Muscle of arm (tissue), 12 donors: ENCODE data around the gene MROH7. TPM values are rescaled to one million over a fixed set of nuclear protein-coding genes. Genes with fewer than 3 reads are reported as not detected.

Experiments used
- DNase-seq: peaks from one replicate; pipeline ENCODE4 v3.0.0-alpha.2; 2013
- polyA plus RNA-seq, 12 donors: library from polyadenylated mRNA; unstranded; fragments of 120-200 nt; gene quantifications; one replicate each; pipeline ENCODE4 v1.2.1, GENCODE V29; 2013; ENCODE audit not compliant: insufficient read length in 12 of 12

The MROH7 gene
- polyA plus RNA-seq, 12 donors, result 1.5 to 12.7 (median 4.2) TPM; not detected in 1

DNA sequence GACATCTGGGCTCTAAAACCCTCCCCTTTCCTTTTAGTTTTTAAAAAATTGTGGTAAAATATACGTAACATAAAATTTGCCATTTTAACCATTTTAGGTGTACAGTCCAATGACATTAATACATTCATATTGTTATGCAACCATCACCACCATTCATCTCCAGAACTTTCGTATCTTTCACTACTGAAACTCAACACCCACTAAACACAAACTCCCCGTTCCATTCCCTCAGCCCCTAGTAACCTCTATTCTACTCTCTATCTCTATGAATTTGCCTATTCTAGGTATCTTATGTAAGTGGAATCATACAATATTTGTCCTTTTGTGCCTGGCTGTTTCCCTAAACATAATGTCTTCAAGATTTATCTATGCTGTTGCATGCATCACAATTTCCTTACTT lies 54.7 kb downstream of the MROH7 start:
- DNase-seq, result no peak

DNA sequence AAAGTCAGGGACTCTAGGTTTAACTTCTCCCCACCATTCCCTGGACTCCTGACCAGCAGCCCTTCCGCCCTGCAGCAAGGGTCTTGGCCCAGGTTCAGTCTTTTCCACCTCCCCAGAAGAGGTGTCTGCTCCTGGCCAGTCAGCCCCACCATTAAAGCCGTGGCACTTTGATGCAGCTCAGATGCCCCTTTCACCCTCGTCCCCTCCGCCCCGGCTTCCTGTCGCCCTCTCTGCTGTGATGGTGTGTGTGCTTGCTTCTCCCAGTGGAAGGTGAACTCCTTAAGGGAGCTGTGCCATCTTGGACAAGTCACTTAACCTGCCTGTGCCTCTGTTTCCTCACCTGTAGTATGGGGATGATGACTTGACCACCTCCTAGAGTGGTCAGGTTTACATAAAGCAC lies 56.3 kb downstream of the MROH7 start:
- no peak for DNase-seq

DNA sequence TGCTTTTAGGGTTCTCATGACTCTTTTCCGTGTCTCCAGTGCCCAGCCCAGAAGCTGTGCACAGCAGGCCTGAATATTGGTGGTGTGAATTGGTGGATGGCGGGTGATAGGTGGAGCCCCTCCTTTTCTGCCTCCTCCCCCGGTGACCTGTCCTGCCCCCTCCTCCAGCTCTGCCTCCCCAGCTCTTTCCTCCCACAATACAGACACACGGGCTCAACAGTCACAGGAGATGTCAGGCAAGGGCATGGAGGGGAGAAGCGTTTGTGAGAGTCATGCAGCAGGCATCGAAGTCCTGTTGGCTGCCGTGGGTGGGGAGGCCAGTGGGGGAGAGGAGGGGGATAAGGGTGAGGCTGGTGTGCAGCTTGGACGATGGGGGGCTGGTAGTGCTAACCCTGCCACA lies 56.8 kb downstream of the MROH7 start:
- DNase-seq, result no peak

DNA sequence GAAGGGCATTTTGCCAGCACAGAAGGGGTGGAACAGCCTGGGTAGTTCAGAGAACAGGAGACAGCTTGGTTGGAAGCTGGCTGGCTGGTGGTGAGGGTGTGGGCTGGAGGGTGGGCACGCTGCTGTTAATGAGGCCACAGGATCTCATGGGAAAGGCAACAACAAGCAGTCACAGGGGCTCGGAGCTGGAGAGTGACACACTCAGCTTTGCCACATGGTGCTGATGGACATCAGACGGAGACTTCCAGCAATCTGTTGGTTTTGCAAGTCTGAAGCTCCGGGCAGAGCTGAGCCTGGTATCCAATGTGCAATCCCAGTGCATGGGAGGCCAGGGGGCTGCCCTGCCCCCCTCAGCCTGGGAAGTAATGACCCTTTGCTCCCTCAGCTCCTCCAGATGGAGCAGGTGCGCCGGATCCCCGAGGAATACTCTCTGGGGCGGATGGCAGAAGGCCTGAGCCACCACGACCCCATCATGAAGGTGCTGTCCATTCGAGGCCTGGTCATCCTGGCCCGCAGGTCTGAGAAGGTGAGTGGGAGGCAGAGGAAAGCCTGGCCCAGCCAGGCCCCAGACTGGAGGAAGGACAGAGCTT lies 58.4 kb downstream of the MROH7 start:
- DNase-seq, result no peak

DNA sequence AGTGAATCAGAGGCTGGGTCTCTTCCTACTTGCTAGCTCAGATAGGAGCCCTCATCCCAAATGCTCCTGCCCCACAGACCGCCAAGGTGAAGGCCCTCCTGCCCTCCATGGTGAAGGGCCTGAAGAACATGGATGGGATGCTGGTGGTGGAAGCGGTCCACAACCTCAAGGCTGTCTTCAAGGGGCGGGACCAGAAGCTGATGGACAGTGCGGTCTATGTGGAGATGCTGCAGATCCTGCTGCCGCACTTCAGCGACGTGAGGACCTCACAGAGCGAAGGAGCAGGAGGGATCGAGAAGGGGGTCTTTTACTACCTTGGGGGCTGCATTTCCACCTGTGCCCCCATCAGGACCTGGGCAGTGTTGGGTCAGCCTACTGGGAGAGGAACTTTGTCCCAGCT lies 59.5 kb downstream of the MROH7 start:
- no peak for DNase-seq

DNA sequence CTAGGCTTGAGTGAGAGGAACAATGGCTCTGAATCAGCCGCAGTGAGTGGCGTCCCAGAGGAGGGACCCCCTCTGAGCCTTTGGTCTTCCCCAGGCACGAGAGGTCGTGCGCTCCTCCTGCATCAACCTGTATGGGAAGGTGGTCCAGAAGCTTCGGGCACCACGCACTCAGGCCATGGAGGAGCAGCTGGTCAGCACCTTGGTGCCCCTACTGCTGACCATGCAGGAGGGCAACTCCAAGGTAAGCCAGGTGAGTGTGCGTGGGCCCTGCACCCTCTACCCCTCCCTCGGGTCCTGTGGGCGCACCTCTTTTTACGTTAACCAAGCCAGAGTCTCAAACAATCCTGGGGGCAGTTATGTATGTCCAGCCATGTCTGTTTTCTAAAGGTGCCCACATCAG lies 60.4 kb downstream of the MROH7 start:
- DNase-seq, result no peak

DNA sequence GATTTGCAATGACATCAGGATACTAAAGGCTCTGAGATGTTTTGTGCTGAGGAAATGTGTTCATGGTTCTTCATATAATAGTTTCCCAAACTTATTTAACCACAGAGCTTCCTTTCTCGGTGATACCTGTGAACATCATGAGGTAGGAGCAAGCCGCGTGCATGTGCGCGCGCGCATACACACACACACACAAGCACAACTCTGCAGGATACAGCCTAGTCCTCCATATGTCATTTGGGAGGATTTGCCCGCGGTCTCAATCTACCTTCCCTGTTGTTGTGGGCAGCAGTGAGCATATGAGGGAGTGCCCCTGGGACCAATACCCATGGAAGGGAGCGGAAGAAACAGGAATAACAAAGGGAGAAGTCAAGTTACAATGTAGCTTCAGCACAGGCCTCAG lies 61.9 kb downstream of the MROH7 start:
- no peak for DNase-seq

DNA sequence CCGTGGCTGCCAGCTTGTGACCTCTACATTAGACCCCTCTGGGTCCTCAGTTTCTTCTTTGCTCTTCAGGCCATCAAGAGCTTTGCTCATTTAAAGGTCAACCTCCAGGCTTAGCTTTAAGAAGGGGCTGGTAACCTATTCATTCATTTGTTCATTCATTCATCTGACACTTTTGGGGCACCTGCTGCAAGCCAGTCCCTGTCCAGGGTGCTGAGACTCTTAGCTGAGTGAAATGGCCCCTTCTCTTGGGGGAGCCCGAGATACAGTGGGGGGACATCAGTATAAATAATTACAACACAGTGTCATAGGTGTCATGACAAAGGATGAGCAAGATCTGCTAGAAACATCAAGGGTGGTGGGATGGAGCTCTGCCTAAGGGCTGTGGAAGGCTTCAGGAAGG lies 63.6 kb downstream of the MROH7 start:
- DNase-seq, result no peak

DNA sequence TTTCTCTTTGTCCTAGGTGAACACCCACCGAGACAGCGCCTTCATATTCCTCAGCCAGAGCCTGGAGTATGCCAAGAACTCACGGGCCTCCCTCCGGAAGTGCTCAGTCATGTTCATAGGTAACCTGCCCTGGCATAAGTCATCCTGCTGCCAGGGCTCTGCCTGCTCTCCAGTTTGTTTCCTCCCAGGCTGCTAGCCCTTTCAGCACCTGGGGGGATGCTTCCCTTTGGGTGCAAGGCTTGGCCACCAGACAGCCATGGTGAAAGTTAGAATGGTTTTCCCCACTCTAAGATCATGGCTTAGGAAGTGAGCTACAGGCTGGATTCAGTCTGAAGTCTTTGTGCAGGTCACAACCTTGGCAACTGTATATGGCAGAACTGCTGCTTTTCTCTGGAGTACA lies 64.8 kb downstream of the MROH7 start:
- no peak for DNase-seq

DNA sequence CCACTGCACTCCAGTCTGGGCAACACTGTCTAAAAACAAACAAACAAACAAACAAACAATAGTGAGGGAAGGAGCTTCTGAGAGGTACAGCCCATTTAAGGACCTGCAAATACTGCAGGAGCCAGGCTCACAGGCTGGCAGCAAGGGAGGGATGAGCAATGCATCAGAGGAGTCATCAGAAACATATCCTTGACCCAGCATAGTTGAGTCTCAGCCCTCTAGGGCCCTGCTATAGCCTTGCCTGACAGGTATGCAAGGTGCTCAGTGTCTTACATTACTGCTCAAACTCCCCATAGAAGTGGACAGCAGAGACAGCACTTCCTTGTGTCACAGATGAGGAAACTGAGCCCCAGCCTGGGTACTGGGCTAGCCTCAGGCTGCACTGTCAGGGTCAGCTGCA lies 66.8 kb downstream of the MROH7 start:
- DNase-seq, result no peak

DNA sequence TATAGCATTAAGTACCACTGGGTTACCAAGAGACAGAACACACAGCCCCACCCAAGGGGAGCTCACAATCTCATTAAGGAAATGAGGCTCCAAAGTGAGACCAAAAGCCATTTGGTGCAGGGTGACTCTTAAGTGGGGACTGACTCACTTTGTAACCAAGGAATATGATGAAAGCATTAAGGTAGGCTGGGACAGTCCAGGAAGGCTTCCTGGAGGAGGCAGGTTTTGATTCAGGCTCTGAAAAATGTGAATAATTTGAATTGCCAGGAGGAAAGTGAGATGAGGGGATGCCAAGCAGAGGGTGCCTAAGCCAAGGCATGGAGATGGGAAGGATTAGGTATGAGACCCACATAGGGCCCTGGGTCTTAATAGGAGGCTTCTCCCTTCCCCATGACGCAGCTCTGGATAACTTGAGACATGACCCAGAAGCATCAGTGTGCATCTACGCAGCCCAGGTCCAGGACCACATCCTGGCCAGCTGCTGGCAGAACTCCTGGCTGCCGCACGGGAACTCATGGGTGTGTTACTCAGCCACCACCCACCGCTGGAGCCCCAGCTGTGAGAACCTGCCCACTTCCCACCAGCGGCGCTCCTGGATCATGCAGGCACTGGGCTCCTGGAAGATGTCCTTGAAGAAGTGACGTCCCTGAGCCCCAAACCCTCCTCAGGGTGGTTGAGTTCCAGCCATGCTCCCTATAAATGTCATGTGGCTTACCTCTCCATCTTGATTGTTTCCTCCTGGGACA lies 68.1 kb downstream of the MROH7 start:
- no peak for DNase-seq

DNA sequence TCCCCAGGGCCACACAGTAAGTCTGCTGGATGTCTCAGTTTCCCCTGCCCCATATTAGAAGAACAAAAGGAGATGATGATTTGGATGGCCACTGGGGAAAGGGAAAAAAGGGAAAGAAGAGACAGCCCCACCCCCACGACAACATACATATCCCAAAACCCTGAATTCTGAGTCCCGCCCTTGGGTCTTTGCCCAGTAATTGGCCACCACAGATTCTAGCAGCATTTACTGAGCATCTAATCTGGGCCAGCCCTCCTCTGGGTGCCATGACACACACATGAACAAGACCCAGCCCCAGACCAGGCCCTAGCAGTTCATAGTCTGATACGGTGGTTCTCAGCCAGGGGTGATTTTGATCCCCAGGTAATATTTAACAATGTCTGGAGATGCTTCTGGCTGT lies 68.8 kb downstream of the MROH7 start:
- no peak for DNase-seq

DNA sequence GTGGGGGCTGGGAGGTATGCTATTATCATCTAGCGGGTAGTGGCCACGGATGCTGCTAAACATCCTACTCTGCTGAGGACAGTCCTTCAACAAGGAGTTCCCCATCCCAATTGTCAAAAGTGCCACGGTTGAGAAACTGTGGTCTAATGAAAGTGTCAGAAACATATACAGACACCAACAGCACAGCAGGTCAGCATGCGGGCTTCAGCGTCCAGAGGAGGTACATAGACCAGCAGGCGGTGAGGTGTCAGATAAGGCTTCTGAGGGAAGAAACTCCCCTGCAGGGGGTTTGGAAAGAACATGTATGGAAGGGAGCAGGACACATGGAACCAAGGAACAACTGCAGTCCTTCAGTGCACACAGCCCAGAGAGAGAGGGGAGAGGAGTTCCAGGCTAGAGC lies 69.3 kb downstream of the MROH7 start:
- DNase-seq, result no peak

DNA sequence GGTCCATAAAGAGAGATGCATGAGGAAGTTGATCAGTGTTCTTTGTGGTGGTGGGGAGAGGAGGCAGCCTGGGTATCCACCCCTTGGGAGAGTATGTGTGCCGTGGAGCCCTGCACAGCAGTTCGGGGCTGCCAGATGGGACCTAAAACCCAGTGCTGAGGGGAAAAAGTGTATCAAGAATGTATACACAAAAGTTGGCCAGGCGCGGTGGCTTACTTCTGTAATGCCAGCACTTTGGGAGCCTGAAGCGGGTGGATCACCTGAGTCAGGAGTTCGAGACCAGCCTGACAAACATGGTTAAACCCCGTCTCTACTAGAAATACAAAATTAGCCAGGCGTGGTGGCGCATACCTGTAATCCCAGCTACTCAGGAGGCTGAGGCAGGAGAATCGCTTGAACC lies 70.0 kb downstream of the MROH7 start:
- no peak for DNase-seq

DNA sequence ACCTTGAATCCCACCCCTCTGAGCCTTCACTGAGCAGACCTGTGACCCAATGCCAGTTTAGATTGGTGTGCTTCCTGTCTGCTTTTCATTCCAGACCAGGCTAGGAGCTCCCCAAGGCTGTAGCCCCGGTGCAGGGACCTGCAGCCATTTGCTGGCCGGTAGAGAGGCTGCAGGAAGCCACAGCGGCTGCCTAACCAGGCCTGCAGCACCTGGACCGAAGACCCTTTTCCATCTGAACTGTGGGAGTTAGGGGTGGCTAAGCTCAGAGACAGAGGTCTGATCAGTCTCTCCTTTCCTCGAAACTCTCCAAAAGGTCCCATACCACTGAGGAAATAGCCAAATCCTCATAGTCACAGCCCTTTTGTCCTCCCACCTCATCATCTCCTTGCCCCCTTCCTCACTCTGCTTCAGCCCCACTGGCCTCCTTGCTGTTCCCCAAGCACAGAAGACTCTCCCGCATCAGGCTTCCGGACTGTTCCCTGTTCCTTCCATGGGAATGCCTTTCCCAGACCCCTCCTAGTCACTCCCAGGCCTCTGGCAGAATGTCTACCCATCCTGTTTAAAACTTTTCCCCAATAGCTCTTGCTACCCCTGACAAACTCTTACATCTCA lies 73.4 kb downstream of the MROH7 start:
- no peak for DNase-seq

DNA sequence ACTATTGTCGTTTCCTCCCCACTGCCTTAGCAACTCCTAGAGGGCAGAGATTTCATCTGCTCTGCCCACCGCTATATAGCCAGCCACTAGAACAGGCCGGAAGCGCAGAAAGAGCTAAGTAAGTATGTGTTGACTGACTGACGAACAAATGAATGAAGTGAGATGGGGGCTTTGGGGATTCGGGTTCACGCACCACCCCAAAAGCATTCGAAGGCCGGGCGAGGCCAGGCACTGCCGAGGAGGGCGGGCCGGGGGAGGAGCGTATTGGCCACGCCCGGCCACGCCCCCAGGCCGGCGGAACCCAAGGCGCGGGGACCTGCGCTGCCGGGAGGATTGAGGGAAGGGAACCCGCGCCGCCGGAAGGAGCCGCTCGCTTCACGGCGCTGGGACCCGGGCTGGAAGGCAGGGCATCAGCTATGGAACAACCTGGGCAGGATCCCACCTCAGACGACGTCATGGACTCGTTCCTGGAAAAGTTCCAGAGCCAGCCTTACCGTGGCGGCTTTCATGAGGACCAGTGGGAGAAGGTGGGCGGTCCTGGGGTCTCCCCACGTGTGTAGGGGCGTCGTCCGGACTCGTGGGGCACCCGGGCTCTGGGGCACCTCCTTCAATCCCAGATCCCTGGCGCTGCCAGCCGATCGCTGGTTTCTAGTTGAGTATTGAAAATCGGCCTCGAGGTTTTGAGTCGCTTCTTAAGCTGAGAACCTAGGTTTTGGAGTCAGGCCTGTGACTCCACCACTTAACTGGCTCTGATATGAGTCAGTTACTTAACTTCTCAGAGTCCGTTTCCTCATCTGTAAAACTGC lies 74.1 kb downstream of the MROH7 start, which contains the start of gene TTC4:
Gene TTC4, plus strand, starts transcription at position 369 of the 806 bp plus-strand sequence. Its CDS starts 48 bp downstream, at position 417.
- DNase-seq, result peak; percentile 88

DNA sequence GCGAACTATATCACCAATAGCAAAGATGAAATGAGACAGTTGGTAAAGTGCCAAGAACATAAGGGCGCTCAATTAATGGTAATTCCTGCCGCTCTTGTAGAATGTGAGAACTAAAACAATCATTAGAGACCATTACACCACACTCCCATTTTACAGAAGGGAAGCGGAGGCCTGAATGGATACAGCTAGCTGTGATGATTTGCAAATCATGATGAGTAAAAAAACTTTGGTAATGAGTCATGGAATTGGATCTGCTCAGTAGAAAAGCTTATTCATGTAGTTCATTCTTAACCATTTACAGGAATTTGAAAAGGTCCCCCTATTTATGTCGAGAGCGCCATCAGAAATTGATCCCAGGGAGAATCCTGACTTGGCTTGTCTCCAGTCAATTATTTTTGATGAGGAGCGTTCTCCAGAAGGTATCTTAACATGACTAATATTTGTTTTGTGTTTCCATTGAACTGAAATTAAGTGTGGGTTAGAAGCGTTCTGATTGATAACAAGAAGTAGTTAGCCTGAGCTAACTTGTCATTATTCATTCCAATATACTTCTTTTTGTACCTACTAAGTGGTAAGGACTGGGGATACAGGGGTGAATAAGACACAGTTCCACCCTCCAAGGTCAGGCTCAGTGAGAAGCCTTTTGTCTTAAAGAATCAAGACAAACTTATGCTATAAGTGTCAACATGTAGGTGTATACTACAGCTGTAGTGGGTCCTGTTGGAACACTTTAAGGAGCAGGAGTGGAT lies 74.9 kb downstream of the MROH7 start:
- DNase-seq, result no peak

DNA sequence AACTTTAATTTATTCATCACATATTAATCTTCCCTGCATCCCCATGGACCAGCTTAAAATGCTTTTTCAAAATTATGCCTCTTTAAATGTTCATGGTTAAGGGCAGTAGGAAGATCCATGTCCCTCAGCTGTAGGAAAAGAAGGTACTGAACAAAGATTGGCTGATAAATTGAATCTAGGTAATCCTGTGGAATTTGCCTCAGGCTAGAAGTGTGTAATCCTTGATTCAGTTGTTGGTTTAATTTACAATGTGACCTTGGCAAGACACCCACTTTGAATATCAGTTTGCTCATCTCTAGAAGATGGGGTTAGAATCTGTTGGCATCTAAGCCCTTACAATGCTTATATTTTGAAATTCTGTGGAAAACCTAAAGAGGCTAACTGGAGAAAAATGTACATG lies 80.1 kb downstream of the MROH7 start:
- no peak for DNase-seq

DNA sequence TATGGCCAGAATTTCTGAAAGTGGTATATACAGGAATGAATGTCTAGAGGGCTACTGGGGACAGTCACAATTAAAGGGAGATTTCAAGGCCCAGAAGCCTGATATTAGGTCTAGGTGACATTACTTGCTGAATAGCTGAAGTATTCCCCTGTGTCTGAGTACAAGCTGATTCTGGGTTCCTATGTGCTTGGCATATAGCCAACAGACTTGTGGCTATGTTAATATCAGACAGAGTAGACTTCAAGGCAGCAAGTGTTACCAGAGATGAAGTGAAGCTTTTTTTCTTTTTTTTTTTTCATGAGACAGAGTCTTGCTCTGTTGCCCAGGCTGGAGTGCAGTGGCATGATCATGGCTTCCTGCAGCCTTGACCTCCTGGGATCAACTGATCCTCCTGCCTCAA lies 82.4 kb downstream of the MROH7 start:
- no peak for DNase-seq

DNA sequence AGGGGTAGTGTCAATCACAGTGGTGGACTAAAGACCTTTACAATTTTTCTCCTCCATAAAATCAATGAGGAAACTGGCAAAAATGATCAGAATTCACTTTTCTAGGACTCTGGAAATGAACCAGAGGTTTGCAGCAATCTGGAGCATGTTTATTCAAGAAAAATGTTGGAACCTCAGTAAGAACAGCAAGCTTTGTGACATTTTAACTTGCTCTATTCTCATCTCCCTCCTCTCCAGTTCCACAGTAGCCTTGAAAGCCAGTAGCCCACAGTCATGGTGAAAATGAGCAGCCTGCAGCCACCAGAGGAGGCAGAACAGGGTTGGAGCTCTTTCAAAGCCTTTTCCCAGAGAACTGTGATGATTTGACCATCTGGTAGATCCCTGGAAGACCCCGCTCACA lies 83.2 kb downstream of the MROH7 start:
- DNase-seq, result no peak

DNA sequence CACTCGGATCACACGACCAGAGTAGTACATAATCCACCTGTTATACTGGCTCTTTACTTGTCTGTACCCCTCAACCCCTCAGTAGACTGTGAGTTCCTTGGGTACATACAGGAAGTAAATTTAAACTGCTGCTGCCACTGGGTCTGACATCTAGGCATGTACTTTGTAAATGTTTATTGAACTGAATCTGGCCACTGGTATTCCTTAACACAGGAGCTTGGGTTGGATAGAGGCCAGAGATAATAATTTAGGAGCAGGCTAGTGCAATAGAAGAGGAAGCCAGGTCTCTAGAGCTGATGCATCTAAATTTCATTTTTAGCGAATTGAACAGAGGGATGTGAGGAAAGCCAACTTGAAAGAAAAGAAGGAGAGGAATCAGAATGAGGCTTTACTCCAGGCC lies 86.4 kb downstream of the MROH7 start:
- DNase-seq, result no peak

DNA sequence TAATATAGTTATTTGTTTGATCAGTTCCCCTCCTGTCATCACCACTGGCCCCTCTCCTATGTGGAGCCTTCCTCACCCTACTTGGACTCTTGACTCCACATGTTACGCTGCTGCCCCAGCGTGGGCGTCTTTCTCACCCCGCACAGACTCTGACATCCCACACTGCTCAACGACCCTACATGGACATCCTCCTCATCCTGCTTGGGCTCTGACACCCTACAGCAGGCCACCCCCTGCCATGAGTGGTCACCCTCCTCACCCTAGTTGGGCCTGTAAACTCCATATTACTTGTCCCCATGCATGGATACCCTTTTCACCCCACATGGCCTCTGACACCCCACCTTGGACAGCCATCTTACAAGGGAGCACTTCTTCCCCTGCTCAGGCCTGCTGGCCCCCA lies 95.1 kb downstream of the MROH7 start:
- no peak for DNase-seq
